HEK293 (cell line): Measurements from ENCODE around the gene SFMBT2.
A peak's percentile ranks its signal among the peaks of the same experiment; 100 is the strongest.

Source experiments
- CTCF ChIA-PET: fragments of 350-600 bp; formaldehyde crosslinking; extraction: SDS; loops from one replicate; lab custom pipeline; 2021; ENCODE audit warnings: antibody characterized with exemption; lab: Yijun Ruan, JAX
- POLR2A ChIA-PET: fragments of 300-600 bp; formaldehyde crosslinking; extraction: SDS; loops from one replicate; lab custom pipeline; 2020; ENCODE audit warnings: antibody characterized with exemption, inconsistent platforms; lab: Yijun Ruan, JAX
- H3K27ac ChIP-seq: fragments of 200-500 bp; sonication (Bioruptor generic); 2 replicates; pipeline ENCODE4 v1.5.1; 2014; ENCODE audit warnings: low read depth, low read length, control low read depth, inconsistent platforms; ENCODE audit errors: extremely low read depth
- H3K36me3 ChIP-seq, 2 experiments: fragments of 200-500 bp in 1 of 2; sonication (Bioruptor generic) in 1 of 2; 1 replicate in 1 of 2; 2 replicates in 1 of 2; pipeline ENCODE4 v1.5.1; 2014 to 2017; ENCODE audit warnings: inconsistent platforms in 2 of 2, low read length in 2 of 2; ENCODE audit not compliant: control insufficient read depth in 2 of 2, insufficient read depth in 1 of 2
- H3K4me1 ChIP-seq: fragments of 200-500 bp; sonication (Bioruptor generic); 2 replicates; pipeline ENCODE4 v1.5.1; 2014; ENCODE audit warnings: mild to moderate bottlenecking, low read length, inconsistent platforms; ENCODE audit not compliant: control insufficient read depth, insufficient read depth
- H3K4me3 ChIP-seq: 2 replicates; pipeline ENCODE4 v1.5.1; 2011; ENCODE audit warnings: low read depth, mild to moderate bottlenecking, control low read depth, low read length, moderate library complexity
- H3K9me3 ChIP-seq: fragments of 200-500 bp; sonication (Bioruptor generic); 2 replicates; pipeline ENCODE4 v1.5.1; 2014; ENCODE audit warnings: low read depth, low read length, inconsistent platforms; ENCODE audit not compliant: control insufficient read depth, insufficient read depth
- GLIS1 ChIP-seq: fragments of 450-650 bp; formaldehyde crosslinking; IDR thresholded peaks from 2 replicates; pipeline ENCODE4 v1.5.1; 2016; ENCODE audit warnings: missing biosample characterization, missing genetic modification characterization
- KLF16 ChIP-seq: fragments of 450-650 bp; formaldehyde crosslinking; IDR thresholded peaks from 2 replicates; pipeline ENCODE4 v1.5.1; 2017; ENCODE audit warnings: missing biosample characterization, missing genetic modification characterization
- SALL2 ChIP-seq: fragments of 450-650 bp; formaldehyde crosslinking; IDR thresholded peaks from 2 replicates; pipeline ENCODE4 v1.5.0; 2017; ENCODE audit warnings: missing biosample characterization, mild to moderate bottlenecking, missing genetic modification characterization, borderline replicate concordance
- SETDB1 ChIP-seq: IDR thresholded peaks from one replicate; pipeline ENCODE4 v1.6.1; 2017; ENCODE audit warnings: mild to moderate bottlenecking, low read length, moderate library complexity, mixed read lengths; ENCODE audit not compliant: insufficient read length
- SP7 ChIP-seq: fragments of 450-650 bp; formaldehyde crosslinking; IDR thresholded peaks from 2 replicates; pipeline ENCODE4 v1.5.1; 2016; ENCODE audit warnings: missing biosample characterization, missing genetic modification characterization
- TRIM28 ChIP-seq: IDR thresholded peaks from 2 replicates; pipeline ENCODE4 v1.6.1; 2011; ENCODE audit warnings: low read length, control low read depth, borderline replicate concordance
- ZIC2 ChIP-seq: fragments of 450-650 bp; formaldehyde crosslinking; IDR thresholded peaks from 2 replicates; pipeline ENCODE4 v1.5.1; 2016; ENCODE audit warnings: missing biosample characterization, missing genetic modification characterization
- ZNF138 ChIP-seq: fragments of 450-650 bp; formaldehyde crosslinking; IDR thresholded peaks from 2 replicates; pipeline ENCODE4 v1.5.1; 2016; ENCODE audit warnings: missing biosample characterization, missing genetic modification characterization, borderline replicate concordance
- ZNF146 ChIP-seq: fragments of 450-650 bp; formaldehyde crosslinking; IDR thresholded peaks from 2 replicates; pipeline ENCODE4 v1.5.1; 2016; ENCODE audit warnings: missing biosample characterization, missing genetic modification characterization
- ZNF157 ChIP-seq: fragments of 450-650 bp; formaldehyde crosslinking; IDR thresholded peaks from 2 replicates; pipeline ENCODE4 v1.5.1; 2016; ENCODE audit warnings: missing biosample characterization, missing genetic modification characterization
- ZNF169 ChIP-seq: fragments of 450-650 bp; formaldehyde crosslinking; IDR thresholded peaks from 2 replicates; pipeline ENCODE4 v1.5.1; 2016; ENCODE audit warnings: missing biosample characterization, missing genetic modification characterization
- ZNF223 ChIP-seq: fragments of 450-650 bp; formaldehyde crosslinking; IDR thresholded peaks from 2 replicates; pipeline ENCODE4 v1.5.1; 2016; ENCODE audit warnings: missing biosample characterization, missing genetic modification characterization
- ZNF239 ChIP-seq: fragments of 450-650 bp; formaldehyde crosslinking; IDR thresholded peaks from 2 replicates; pipeline ENCODE4 v1.5.1; 2016; ENCODE audit warnings: missing biosample characterization, missing genetic modification characterization
- ZNF248 ChIP-seq: fragments of 450-650 bp; formaldehyde crosslinking; IDR thresholded peaks from 2 replicates; pipeline ENCODE4 v1.5.1; 2017; ENCODE audit warnings: missing biosample characterization, missing genetic modification characterization
- ZNF350 ChIP-seq: fragments of 450-650 bp; formaldehyde crosslinking; IDR thresholded peaks from 2 replicates; pipeline ENCODE4 v1.5.0; 2017; ENCODE audit warnings: missing biosample characterization, mild to moderate bottlenecking, missing genetic modification characterization
- ZNF433 ChIP-seq: fragments of 450-650 bp; formaldehyde crosslinking; IDR thresholded peaks from 2 replicates; pipeline ENCODE4 v1.5.1; 2016; ENCODE audit warnings: missing biosample characterization, missing genetic modification characterization, low read depth
- ZNF529 ChIP-seq: fragments of 450-650 bp; formaldehyde crosslinking; IDR thresholded peaks from 2 replicates; pipeline ENCODE4 v1.5.1; 2017; ENCODE audit warnings: missing genetic modification characterization, missing biosample characterization; ENCODE audit not compliant: insufficient replicate concordance
- ZNF558 ChIP-seq: fragments of 450-650 bp; formaldehyde crosslinking; IDR thresholded peaks from 2 replicates; pipeline ENCODE4 v1.5.1; 2016; ENCODE audit warnings: missing biosample characterization, missing genetic modification characterization
- ZNF600 ChIP-seq: fragments of 450-650 bp; formaldehyde crosslinking; IDR thresholded peaks from 2 replicates; pipeline ENCODE4 v1.5.1; 2016; ENCODE audit warnings: missing biosample characterization, missing genetic modification characterization
- ZNF626 ChIP-seq: fragments of 450-650 bp; sonication (Bioruptor Pico); formaldehyde crosslinking; IDR thresholded peaks from 2 replicates; pipeline ENCODE4 v1.5.1; 2018; ENCODE audit warnings: missing biosample characterization, missing genetic modification characterization, inconsistent platforms
- ZNF747 ChIP-seq: fragments of 450-650 bp; formaldehyde crosslinking; IDR thresholded peaks from 2 replicates; pipeline ENCODE4 v1.5.1; 2016; ENCODE audit warnings: missing biosample characterization, missing genetic modification characterization
- ZNF777 ChIP-seq: fragments of 450-650 bp; formaldehyde crosslinking; IDR thresholded peaks from 2 replicates; pipeline ENCODE4 v1.5.1; 2017; ENCODE audit warnings: missing biosample characterization, missing genetic modification characterization, borderline replicate concordance
- ZSCAN16 ChIP-seq: fragments of 450-650 bp; formaldehyde crosslinking; IDR thresholded peaks from 2 replicates; pipeline ENCODE4 v1.5.1; 2016; ENCODE audit warnings: missing biosample characterization, missing genetic modification characterization
- TF ChIP-seq, protein P1 (sequence below): fragments of 450-650 bp; formaldehyde crosslinking; IDR thresholded peaks from 2 replicates; pipeline ENCODE4 v1.5.1; 2016; ENCODE audit warnings: missing biosample characterization, missing genetic modification characterization
- TF ChIP-seq, protein P2 (sequence below): fragments of 450-650 bp; formaldehyde crosslinking; IDR thresholded peaks from 2 replicates; pipeline ENCODE4 v1.5.1; 2016; ENCODE audit warnings: missing biosample characterization, missing genetic modification characterization
- TF ChIP-seq, protein P3 (sequence below): fragments of 450-650 bp; formaldehyde crosslinking; IDR thresholded peaks from 2 replicates; pipeline ENCODE4 v1.5.1; 2016; ENCODE audit warnings: missing biosample characterization, missing genetic modification characterization
- TF ChIP-seq, protein P4 (sequence below): fragments of 450-650 bp; formaldehyde crosslinking; IDR thresholded peaks from 2 replicates; pipeline ENCODE4 v1.5.1; 2016; ENCODE audit warnings: missing biosample characterization, missing genetic modification characterization
- TF ChIP-seq, protein P5 (sequence below): fragments of 450-650 bp; formaldehyde crosslinking; IDR thresholded peaks from 2 replicates; pipeline ENCODE4 v1.5.1; 2016; ENCODE audit warnings: missing biosample characterization, missing genetic modification characterization

Gene SFMBT2

DNA sequence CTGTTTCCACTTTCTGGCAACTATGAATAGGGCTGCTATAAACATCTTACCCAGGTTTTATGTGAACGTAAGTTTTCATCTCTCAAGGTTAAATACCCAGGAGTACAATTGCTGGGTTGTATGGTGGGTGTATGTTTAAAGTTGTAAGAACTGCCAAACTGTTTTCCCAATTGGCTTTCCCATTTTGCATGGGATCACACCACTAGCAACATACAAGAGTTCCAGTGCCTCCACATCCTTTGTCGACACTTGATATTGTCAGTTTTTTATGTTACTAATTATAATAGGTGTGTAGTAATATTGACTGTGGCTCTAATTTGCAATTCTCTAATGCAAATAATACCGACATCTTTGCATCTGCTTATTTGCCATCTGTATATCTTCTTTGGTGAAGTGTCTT lies 82.9 kb downstream of the SFMBT2 start:
- TF ChIP-seq ZNF350 (tag by site-specific recombination) (no peak), SP7 (tag by site-specific recombination) (no peak), ZSCAN16 (tag by site-specific recombination) (no peak), KLF16 (tag by site-specific recombination) (no peak), ZNF558 (tag by site-specific recombination) (no peak), ZNF146 (tag by site-specific recombination) (no peak), SALL2 (tag by site-specific recombination) (no peak), GLIS1 (tag by site-specific recombination) (no peak), ZNF747 (tag by site-specific recombination) (no peak), ZNF138 (no peak), ZNF248 (tag by site-specific recombination) (no peak), ZNF777 (tag by site-specific recombination) (no peak), ZNF169 (tag by site-specific recombination) (no peak), ZNF433 (tag by site-specific recombination) (no peak), ZNF600 (no peak), ZNF626 (tag by site-specific recombination) (no peak), ZNF223 (no peak), ZIC2 (tag by site-specific recombination) (no peak), TRIM28 (peak; percentile 66; the same call in 1 of the 2 replicates), ZNF239 (tag by site-specific recombination) (no peak), SETDB1 (peak; percentile 91), ZNF157 (tag by site-specific recombination) (no peak), ZNF529 (tag by site-specific recombination) (peak; percentile 29)
- TF ChIP-seq, protein P1, sequence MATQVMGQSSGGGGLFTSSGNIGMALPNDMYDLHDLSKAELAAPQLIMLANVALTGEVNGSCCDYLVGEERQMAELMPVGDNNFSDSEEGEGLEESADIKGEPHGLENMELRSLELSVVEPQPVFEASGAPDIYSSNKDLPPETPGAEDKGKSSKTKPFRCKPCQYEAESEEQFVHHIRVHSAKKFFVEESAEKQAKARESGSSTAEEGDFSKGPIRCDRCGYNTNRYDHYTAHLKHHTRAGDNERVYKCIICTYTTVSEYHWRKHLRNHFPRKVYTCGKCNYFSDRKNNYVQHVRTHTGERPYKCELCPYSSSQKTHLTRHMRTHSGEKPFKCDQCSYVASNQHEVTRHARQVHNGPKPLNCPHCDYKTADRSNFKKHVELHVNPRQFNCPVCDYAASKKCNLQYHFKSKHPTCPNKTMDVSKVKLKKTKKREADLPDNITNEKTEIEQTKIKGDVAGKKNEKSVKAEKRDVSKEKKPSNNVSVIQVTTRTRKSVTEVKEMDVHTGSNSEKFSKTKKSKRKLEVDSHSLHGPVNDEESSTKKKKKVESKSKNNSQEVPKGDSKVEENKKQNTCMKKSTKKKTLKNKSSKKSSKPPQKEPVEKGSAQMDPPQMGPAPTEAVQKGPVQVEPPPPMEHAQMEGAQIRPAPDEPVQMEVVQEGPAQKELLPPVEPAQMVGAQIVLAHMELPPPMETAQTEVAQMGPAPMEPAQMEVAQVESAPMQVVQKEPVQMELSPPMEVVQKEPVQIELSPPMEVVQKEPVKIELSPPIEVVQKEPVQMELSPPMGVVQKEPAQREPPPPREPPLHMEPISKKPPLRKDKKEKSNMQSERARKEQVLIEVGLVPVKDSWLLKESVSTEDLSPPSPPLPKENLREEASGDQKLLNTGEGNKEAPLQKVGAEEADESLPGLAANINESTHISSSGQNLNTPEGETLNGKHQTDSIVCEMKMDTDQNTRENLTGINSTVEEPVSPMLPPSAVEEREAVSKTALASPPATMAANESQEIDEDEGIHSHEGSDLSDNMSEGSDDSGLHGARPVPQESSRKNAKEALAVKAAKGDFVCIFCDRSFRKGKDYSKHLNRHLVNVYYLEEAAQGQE (tag by site-specific recombination), result no peak
- TF ChIP-seq, protein P2, sequence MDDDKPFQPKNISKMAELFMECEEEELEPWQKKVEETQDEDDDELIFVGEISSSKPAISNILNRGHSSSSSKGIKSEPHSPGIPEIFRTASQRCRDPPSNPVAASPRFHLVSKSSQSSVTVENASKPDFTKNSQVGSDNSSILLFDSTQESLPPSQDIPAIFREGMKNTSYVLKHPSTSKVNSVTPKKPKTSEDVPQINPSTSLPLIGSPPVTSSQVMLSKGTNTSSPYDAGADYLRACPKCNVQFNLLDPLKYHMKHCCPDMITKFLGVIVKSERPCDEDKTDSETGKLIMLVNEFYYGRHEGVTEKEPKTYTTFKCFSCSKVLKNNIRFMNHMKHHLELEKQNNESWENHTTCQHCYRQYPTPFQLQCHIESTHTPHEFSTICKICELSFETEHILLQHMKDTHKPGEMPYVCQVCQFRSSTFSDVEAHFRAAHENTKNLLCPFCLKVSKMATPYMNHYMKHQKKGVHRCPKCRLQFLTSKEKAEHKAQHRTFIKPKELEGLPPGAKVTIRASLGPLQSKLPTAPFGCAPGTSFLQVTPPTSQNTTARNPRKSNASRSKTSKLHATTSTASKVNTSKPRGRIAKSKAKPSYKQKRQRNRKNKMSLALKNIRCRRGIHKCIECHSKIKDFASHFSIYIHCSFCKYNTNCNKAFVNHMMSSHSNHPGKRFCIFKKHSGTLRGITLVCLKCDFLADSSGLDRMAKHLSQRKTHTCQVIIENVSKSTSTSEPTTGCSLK (tag by site-specific recombination), result no peak
- TF ChIP-seq, protein P3, sequence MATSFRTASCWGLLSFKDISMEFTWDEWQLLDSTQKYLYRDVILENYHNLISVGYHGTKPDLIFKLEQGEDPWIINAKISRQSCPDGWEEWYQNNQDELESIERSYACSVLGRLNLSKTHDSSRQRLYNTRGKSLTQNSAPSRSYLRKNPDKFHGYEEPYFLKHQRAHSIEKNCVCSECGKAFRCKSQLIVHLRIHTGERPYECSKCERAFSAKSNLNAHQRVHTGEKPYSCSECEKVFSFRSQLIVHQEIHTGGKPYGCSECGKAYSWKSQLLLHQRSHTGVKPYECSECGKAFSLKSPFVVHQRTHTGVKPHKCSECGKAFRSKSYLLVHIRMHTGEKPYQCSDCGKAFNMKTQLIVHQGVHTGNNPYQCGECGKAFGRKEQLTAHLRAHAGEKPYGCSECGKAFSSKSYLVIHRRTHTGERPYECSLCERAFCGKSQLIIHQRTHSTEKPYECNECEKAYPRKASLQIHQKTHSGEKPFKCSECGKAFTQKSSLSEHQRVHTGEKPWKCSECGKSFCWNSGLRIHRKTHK, result no peak
- TF ChIP-seq, protein P4, sequence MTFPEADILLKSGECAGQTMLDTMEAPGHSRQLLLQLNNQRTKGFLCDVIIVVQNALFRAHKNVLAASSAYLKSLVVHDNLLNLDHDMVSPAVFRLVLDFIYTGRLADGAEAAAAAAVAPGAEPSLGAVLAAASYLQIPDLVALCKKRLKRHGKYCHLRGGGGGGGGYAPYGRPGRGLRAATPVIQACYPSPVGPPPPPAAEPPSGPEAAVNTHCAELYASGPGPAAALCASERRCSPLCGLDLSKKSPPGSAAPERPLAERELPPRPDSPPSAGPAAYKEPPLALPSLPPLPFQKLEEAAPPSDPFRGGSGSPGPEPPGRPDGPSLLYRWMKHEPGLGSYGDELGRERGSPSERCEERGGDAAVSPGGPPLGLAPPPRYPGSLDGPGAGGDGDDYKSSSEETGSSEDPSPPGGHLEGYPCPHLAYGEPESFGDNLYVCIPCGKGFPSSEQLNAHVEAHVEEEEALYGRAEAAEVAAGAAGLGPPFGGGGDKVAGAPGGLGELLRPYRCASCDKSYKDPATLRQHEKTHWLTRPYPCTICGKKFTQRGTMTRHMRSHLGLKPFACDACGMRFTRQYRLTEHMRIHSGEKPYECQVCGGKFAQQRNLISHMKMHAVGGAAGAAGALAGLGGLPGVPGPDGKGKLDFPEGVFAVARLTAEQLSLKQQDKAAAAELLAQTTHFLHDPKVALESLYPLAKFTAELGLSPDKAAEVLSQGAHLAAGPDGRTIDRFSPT (tag by site-specific recombination), result no peak
- TF ChIP-seq, protein P5, sequence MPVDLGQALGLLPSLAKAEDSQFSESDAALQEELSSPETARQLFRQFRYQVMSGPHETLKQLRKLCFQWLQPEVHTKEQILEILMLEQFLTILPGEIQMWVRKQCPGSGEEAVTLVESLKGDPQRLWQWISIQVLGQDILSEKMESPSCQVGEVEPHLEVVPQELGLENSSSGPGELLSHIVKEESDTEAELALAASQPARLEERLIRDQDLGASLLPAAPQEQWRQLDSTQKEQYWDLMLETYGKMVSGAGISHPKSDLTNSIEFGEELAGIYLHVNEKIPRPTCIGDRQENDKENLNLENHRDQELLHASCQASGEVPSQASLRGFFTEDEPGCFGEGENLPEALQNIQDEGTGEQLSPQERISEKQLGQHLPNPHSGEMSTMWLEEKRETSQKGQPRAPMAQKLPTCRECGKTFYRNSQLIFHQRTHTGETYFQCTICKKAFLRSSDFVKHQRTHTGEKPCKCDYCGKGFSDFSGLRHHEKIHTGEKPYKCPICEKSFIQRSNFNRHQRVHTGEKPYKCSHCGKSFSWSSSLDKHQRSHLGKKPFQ (tag by site-specific recombination), result peak; percentile 82
- Histone ChIP-seq H3K4me1 (no peaks in the 10 kb centered on the region), H3K27ac (no peak overlapping the region), H3K36me3 (peaks cover 0 to 13% of the 10 kb centered on the region in 2 experiments; a peak in 1 of 3 replicates), H3K4me3 (no peak overlapping the region), H3K9me3 (no peaks in the 10 kb centered on the region)
- ChIA-PET CTCF (interaction anchor here (0.7 kb wide), 1 partner anchor 25 kb away, joined by 3 read pairs; no protein-coding TSS in a partner anchor), POLR2A (no interaction called here)
